HFFc6 (cell line): ENCODE results near the gene CPEB2. TPM values are rescaled to one million over a fixed set of nuclear protein-coding genes. Genes with fewer than 3 reads are reported as not detected.

Experiments
- DNase-seq: peaks from one replicate; pipeline ENCODE4 v3.0.0-alpha.2; 2018
- H3K27ac Mint-ChIP-seq: 2 replicates; pipeline ENCODE4 v1.8.0; 2020; ENCODE audit warnings: mild to moderate bottlenecking, mixed read lengths
- H3K27me3 Mint-ChIP-seq: 2 replicates; pipeline ENCODE4 v1.8.0; 2021; ENCODE audit warnings: mild to moderate bottlenecking, moderate library complexity, mixed read lengths; ENCODE audit not compliant: insufficient read depth
- H3K36me3 Mint-ChIP-seq: 2 replicates; pipeline ENCODE4 v1.8.0; 2021; ENCODE audit warnings: low read depth, mixed read lengths
- H3K4me1 Mint-ChIP-seq: 2 replicates; pipeline ENCODE4 v1.8.0; 2020; ENCODE audit warnings: low read depth, mixed read lengths
- H3K4me3 Mint-ChIP-seq: 2 replicates; pipeline ENCODE4 v1.8.0; 2020; ENCODE audit warnings: mild to moderate bottlenecking, moderate library complexity, mixed read lengths
- H3K9me3 Mint-ChIP-seq: 2 replicates; pipeline ENCODE4 v1.8.0; 2020; ENCODE audit warnings: mild to moderate bottlenecking, mixed read lengths
- total RNA-seq, 6 experiments: library from RNA; stranded (reverse); fragmentation: NEBNext Ultra II Directional; extraction: Animal tissue kit (Norgen Biotek cat#: 25700); gene quantifications; 2 replicates in 1 of 6; 3 replicates in 5 of 6; pipeline ENCODE4 v1.2.3, GENCODE V29; 2021
- TF ChIP-seq, protein P1 (sequence below): fragments of 200-600 bp; sonication (generic); IDR thresholded peaks from 2 replicates; pipeline ENCODE4 v1.5.0; 2021; ENCODE audit warnings: antibody characterized with exemption, mild to moderate bottlenecking

The CPEB2 gene
- total RNA-seq, 6 experiments from 2014 or later: 18.9 to 27.8 (median 22.8) TPM

- TF ChIP-seq, protein P1, sequence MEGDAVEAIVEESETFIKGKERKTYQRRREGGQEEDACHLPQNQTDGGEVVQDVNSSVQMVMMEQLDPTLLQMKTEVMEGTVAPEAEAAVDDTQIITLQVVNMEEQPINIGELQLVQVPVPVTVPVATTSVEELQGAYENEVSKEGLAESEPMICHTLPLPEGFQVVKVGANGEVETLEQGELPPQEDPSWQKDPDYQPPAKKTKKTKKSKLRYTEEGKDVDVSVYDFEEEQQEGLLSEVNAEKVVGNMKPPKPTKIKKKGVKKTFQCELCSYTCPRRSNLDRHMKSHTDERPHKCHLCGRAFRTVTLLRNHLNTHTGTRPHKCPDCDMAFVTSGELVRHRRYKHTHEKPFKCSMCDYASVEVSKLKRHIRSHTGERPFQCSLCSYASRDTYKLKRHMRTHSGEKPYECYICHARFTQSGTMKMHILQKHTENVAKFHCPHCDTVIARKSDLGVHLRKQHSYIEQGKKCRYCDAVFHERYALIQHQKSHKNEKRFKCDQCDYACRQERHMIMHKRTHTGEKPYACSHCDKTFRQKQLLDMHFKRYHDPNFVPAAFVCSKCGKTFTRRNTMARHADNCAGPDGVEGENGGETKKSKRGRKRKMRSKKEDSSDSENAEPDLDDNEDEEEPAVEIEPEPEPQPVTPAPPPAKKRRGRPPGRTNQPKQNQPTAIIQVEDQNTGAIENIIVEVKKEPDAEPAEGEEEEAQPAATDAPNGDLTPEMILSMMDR: no peak
- no peaks in the 10 kb centered on the region for H3K36me3 Mint-ChIP-seq
- H3K4me3 Mint-ChIP-seq: no peak overlapping the region
- peaks cover 2% of the 10 kb centered on the region for H3K4me1 Mint-ChIP-seq
- DNase-seq: no peak
- H3K27ac Mint-ChIP-seq: no peak overlapping the region
- H3K9me3 Mint-ChIP-seq: no peaks in the 10 kb centered on the region
- H3K27me3 Mint-ChIP-seq: no peaks in the 10 kb centered on the region; the same call in 1 of the 2 replicates
These were observed 104.1 kb downstream of the CPEB2 start for GRCh38 chr4:15106399-15106798.

- H3K27me3 Mint-ChIP-seq: no peaks in the 10 kb centered on the region; the same call in 1 of the 2 replicates
- H3K4me3 Mint-ChIP-seq: no peak overlapping the region
- H3K4me1 Mint-ChIP-seq: no peaks in the 10 kb centered on the region
- no peak for DNase-seq
- no peaks in the 10 kb centered on the region for H3K36me3 Mint-ChIP-seq
- H3K27ac Mint-ChIP-seq: no peak overlapping the region
- TF ChIP-seq, protein P1: no peak
- no peaks in the 10 kb centered on the region for H3K9me3 Mint-ChIP-seq
These were observed 107.3 kb downstream of the CPEB2 start for GRCh38 chr4:15109600-15109999.

DNA sequence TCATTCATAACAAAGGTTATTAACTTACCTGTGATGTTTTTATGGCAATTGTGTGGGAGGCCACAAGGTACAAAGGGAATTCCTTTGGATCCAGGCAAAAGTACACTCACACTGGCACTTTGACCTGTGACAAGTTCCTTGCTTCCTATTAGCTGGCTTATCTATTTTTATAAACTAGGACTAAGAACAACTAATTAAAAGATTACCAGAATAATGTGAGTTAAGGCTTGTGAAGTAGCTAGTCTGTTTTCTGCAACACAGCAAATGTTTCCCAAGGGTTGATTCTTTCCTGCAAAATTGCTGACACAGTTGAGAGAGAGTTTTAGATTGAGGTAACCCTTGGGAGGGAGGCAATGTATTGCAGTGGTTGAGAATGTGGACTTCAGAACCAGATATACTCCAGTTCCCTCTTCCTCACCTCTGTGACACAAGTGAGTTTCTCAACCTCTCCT is 107.9 kb downstream of the CPEB2 start:
- no peaks in the 10 kb centered on the region for H3K9me3 Mint-ChIP-seq

DNA sequence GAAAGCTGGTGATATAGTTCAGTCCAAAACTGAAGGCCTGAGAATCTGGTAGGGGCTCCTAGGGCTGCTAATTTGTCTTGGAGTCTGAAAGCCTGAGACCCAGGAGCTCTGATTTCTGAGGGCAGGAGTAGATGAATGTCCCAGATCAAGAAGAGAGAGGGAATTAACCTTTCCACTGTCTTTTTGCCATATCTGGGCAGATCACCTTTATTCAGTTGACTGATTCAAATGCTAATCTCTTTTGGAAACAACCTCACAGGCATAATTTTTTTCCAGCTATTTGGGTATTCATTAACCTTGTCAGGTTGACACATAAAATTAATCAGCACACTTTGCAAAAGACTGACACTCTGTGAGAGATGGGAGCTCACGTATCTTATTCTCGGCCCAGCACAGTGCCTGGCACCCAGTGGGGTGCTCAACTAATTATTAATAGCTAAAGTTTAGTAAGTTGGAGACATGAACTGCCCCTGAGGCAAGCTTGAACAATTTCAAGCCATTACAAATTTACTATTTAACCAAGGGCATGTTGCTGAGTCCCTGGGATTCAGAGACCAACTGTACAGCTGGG is 114.3 kb downstream of the CPEB2 start:
- no peaks in the 10 kb centered on the region for H3K4me1 Mint-ChIP-seq
- H3K27me3 Mint-ChIP-seq: peaks cover 6% of the 10 kb centered on the region
- H3K9me3 Mint-ChIP-seq: peaks cover 4% of the 10 kb centered on the region; the same call in 1 of the 2 replicates
- no peak overlapping the region for H3K27ac Mint-ChIP-seq
- no peaks in the 10 kb centered on the region; the same call in 1 of the 2 replicates for H3K36me3 Mint-ChIP-seq
- TF ChIP-seq, protein P1: no peak
- H3K4me3 Mint-ChIP-seq: no peak overlapping the region
- no peak for DNase-seq

More for the DNA sequence above, 107.9 kb downstream of the CPEB2 start:
- Mint-ChIP-seq H3K4me3 (no peak overlapping the region), H3K4me1 (no peaks in the 10 kb centered on the region), H3K27ac (no peak overlapping the region), H3K27me3 (no peaks in the 10 kb centered on the region; the same call in 1 of the 2 replicates), H3K36me3 (no peaks in the 10 kb centered on the region)
- no peak for DNase-seq
- TF ChIP-seq, protein P1: no peak

- Mint-ChIP-seq H3K36me3 (no peaks in the 10 kb centered on the region; the same call in 1 of the 2 replicates), H3K27ac (no peak overlapping the region), H3K4me1 (no peaks in the 10 kb centered on the region), H3K9me3 (peaks cover 4% of the 10 kb centered on the region; the same call in 1 of the 2 replicates), H3K27me3 (peaks cover 6% of the 10 kb centered on the region), H3K4me3 (no peak overlapping the region)
- no peak for DNase-seq
- TF ChIP-seq, protein P1: no peak
These were observed 115.1 kb downstream of the CPEB2 start for GRCh38 chr4:15117270-15117946.
